Measurements from ENCODE around the gene CACNB4.

DNA sequence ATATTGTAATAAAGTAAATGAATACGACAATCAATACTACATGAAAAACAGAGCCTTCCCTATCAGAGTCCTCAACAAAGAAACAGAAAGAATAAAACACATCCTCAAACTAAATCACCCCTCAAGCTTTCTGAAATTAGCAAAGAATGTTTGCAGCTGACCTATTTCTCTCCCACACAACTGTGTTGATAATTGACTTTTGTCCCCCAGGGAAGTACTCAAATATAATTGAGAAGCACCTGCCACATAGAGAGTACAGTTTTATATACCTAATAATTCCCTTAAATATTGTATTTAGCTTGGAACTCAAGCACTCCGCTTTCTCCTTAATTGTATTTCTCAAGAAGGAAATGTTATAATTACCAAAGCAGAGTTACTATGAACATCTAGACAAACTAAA, 12.6 kb downstream of the CACNB4 start:
- no peak for TF ChIP-seq CTCF (IDR thresholded peaks at IDR 0.05)
- no peak for TF ChIP-seq POLR2A (IDR thresholded peaks at IDR 0.05)

Measured in prostate gland (tissue), 2 donors.